HepG2 (cell line): ENCODE measurements around the gene PRSS8. TPM values are rescaled to one million over a fixed set of nuclear protein-coding genes. Genes with fewer than 3 reads are reported as not detected.
A peak's percentile ranks its signal among the peaks of the same experiment; 100 is the strongest.

Experiments
- ADNP ChIP-seq: sonication (generic); formaldehyde crosslinking; IDR thresholded peaks from 2 replicates; pipeline ENCODE4 v1.4.0; 2020; ENCODE audit warnings: missing genetic modification reagents
- EP300 ChIP-seq, 3 experiments: sonication (generic) in 1 of 3; formaldehyde crosslinking in 1 of 3; IDR thresholded peaks; 2 replicates each; pipeline versions ENCODE4 v1.5.1 to v1.6.1; 2011 to 2020; ENCODE audit warnings: low read depth in 2 of 3, low read length in 2 of 3, borderline replicate concordance in 1 of 3, improper control_type of control experiment in 1 of 3, mild to moderate bottlenecking in 1 of 3, missing genetic modification reagents in 1 of 3, moderate library complexity in 1 of 3
- FOXP1 ChIP-seq, 2 experiments: fragments of 450-650 bp in 1 of 2; IDR thresholded peaks; 2 replicates each; pipeline ENCODE4 v1.6.1; 2017 to 2018; ENCODE audit warnings: antibody characterized with exemption in 1 of 2
- PRMT3 ChIP-seq: sonication (generic); formaldehyde crosslinking; IDR thresholded peaks from 2 replicates; pipeline ENCODE4 v1.8.1; 2022; ENCODE audit warnings: low read depth, mild to moderate bottlenecking, moderate library complexity, missing genetic modification reagents, borderline replicate concordance
- SAP130 ChIP-seq: IDR thresholded peaks from 2 replicates; pipeline ENCODE4 v1.6.1; 2016; ENCODE audit warnings: low read depth
- SRSF1 ChIP-seq: fragments of 200-400 bp; formaldehyde crosslinking; optimal IDR thresholded peaks from 2 replicates; pipeline ENCODE3; 2017; ENCODE audit warnings: mild to moderate bottlenecking, low read depth, low read length, moderate library complexity
- TAF1 ChIP-seq: sonication (generic); formaldehyde crosslinking; IDR thresholded peaks from 2 replicates; pipeline ENCODE4 v1.4.0; 2020; ENCODE audit warnings: missing genetic modification reagents
- ZFP62 ChIP-seq: sonication (generic); formaldehyde crosslinking; IDR thresholded peaks from 2 replicates; pipeline ENCODE4 v1.4.0; 2020; ENCODE audit warnings: missing genetic modification reagents
- ZNF451 ChIP-seq: sonication (generic); formaldehyde crosslinking; IDR thresholded peaks from 2 replicates; pipeline ENCODE4 v1.5.0; 2020; ENCODE audit warnings: mild to moderate bottlenecking, missing genetic modification reagents
- ZNF496 ChIP-seq: sonication (generic); formaldehyde crosslinking; IDR thresholded peaks from 2 replicates; pipeline ENCODE4 v1.8.1; 2023; ENCODE audit warnings: mild to moderate bottlenecking, moderate library complexity, missing genetic modification reagents; ENCODE audit not compliant: insufficient replicate concordance
- ZNF543 ChIP-seq: sonication (generic); formaldehyde crosslinking; IDR thresholded peaks from 2 replicates; pipeline ENCODE4 v1.4.0; 2020; ENCODE audit warnings: mild to moderate bottlenecking, missing genetic modification reagents
- ZNF724P ChIP-seq: sonication (generic); formaldehyde crosslinking; IDR thresholded peaks from 2 replicates; pipeline ENCODE4 v1.8.0; 2022; ENCODE audit warnings: missing genetic modification reagents, borderline replicate concordance
- ZNF768 ChIP-seq: sonication (generic); formaldehyde crosslinking; IDR thresholded peaks from 2 replicates; pipeline ENCODE4 v1.4.0; 2020; ENCODE audit warnings: missing genetic modification reagents
- polyA plus RNA-seq, 8 experiments: library from polyadenylated mRNA; depleted of rRNA in 3 of 8; stranded (reverse) in 7 of 8; unstranded in 1 of 8; fragments of >200 nt; fragmentation: Illumina TruSeq in 4 of 8; extraction: Trizol in 4 of 8; gene quantifications; 2 replicates each; pipeline versions ENCODE4 v1.2.1 to v1.2.3, GENCODE V29; 2011 to 2016; ENCODE audit warnings: low read depth in 4 of 8, missing spikeins in 1 of 8, mixed read lengths in 1 of 8; ENCODE audit not compliant: insufficient read depth in 1 of 8
- total RNA-seq, 5 experiments: library from RNA; depleted of rRNA; stranded (reverse); fragments of >200 nt; fragmentation: Illumina TruSeq; extraction: Trizol; gene quantifications; 2 replicates each; pipeline ENCODE4 v1.2.3, GENCODE V29; 2016; ENCODE audit warnings: low read depth in 1 of 5
- TF ChIP-seq, protein P1 (sequence below): IDR thresholded peaks from 2 replicates; pipeline ENCODE4 v1.6.1; 2016; ENCODE audit warnings: missing compliant biosample characterization, missing genetic modification reagents, borderline replicate concordance
- TF ChIP-seq, protein P2 (sequence below): IDR thresholded peaks from 2 replicates; pipeline ENCODE4 v1.6.1; 2016; ENCODE audit warnings: mild to moderate bottlenecking, missing biosample characterization, missing genetic modification reagents
- TF ChIP-seq, protein P3 (sequence below): sonication (generic); formaldehyde crosslinking; IDR thresholded peaks from 2 replicates; pipeline ENCODE4 v1.8.0; 2022; ENCODE audit warnings: low read depth, missing genetic modification reagents
- TF ChIP-seq, protein P4 (sequence below): sonication (generic); formaldehyde crosslinking; IDR thresholded peaks from 2 replicates; pipeline ENCODE4 v1.5.0; 2020; ENCODE audit warnings: mild to moderate bottlenecking, missing genetic modification reagents
- TF ChIP-seq, protein P5 (sequence below): sonication (generic); formaldehyde crosslinking; IDR thresholded peaks from 2 replicates; pipeline ENCODE4 v1.5.0; 2020; ENCODE audit warnings: mild to moderate bottlenecking, missing genetic modification reagents

PRSS8 gene
- total and polyA plus RNA-seq, 2 of the 13 experiments (the other 11 are each of a cell fraction or from before 2014, with no cell fraction given): 2.6 to 7.2 TPM

DNA sequence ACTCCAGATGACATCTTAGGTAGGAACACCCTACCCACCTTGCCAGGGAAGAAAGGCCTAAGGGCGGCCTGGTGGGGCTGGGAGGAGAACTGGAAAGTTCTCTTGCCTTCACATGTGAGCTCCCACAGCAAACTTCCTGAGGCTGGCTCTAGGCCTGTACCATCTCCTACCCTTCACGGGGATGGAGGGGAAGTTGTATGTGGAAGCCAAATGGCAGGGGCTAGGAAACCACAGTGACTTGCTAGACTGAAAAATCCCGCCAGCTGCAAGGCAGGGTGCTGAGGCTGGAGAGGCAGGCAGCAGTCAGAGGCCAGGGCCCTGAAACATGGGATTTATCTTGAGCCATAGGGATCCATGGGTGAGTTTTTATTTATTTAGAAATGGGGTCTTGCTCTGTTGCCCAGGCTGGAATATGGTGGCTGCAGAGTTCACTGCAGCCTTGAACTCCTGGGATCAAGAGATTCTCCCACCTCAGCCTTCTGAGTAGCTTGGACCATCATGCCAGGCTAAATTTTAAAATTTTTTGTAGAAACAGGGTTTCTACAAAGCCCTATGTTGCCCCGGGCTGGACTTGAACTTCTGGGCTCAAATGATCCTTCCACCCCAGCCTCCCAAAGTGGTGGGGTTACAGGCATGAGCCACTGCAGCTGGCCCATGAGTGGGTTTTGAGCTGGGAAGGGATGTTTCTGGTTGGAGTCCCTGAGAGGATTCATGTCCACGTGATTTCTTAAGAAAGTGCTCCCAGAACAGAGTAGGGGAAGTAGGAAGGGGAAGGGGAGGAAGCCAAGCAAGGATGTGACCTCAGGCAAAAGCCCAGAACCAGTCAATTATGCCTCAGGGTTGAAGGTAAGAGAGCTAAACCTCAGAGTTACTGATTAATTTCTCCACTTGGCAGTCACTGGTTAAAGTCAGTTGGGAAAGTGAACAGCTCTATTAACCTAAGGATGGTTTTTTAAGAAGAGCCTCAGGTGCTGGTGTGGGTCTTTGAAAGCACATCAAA is 22.1 kb downstream of the PRSS8 start (continued):
- TF ChIP-seq, protein P1, sequence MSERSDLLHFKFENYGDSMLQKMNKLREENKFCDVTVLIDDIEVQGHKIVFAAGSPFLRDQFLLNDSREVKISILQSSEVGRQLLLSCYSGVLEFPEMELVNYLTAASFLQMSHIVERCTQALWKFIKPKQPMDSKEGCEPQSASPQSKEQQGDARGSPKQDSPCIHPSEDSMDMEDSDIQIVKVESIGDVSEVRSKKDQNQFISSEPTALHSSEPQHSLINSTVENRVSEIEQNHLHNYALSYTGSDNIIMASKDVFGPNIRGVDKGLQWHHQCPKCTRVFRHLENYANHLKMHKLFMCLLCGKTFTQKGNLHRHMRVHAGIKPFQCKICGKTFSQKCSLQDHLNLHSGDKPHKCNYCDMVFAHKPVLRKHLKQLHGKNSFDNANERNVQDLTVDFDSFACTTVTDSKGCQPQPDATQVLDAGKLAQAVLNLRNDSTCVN (CRISPR knock-in tag): no peak
- TF ChIP-seq TAF1 (CRISPR knock-in tag) (0 out of 2 replicates have a peak, but pooled peaks have one; percentile 11), ZNF451 (no peak), FOXP1 (IDR thresholded peaks at IDR 0.05) (no peak), FOXP1 (CRISPR knock-in tag; IDR thresholded peaks at IDR 0.05) (no peak), ZNF768 (CRISPR knock-in tag) (no peak), ZNF543 (CRISPR knock-in tag) (no peak), PRMT3 (CRISPR knock-in tag) (0 out of 2 replicates have a peak, but pooled peaks have one; percentile 42), ZFP62 (CRISPR knock-in tag) (no peak), ZNF724P (CRISPR knock-in tag) (0 out of 2 replicates have a peak, but pooled peaks have one; percentile 21), ZNF496 (no peak), ADNP (no peak), SAP130 (CRISPR knock-in tag) (0 out of 2 replicates have a peak, but pooled peaks have one; percentile 49), SRSF1 (no peak), EP300 (IDR thresholded peaks at IDR 0.05; ENCODE audit: low read depth in 2 of 2, low read length in 2 of 2) (no peak), EP300 (CRISPR knock-in tag; IDR thresholded peaks at IDR 0.05; ENCODE audit: borderline replicate concordance) (no peak)
- TF ChIP-seq, protein P2, sequence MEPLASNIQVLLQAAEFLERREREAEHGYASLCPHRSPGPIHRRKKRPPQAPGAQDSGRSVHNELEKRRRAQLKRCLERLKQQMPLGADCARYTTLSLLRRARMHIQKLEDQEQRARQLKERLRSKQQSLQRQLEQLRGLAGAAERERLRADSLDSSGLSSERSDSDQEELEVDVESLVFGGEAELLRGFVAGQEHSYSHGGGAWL (CRISPR knock-in tag): no peak
- TF ChIP-seq, protein P3, sequence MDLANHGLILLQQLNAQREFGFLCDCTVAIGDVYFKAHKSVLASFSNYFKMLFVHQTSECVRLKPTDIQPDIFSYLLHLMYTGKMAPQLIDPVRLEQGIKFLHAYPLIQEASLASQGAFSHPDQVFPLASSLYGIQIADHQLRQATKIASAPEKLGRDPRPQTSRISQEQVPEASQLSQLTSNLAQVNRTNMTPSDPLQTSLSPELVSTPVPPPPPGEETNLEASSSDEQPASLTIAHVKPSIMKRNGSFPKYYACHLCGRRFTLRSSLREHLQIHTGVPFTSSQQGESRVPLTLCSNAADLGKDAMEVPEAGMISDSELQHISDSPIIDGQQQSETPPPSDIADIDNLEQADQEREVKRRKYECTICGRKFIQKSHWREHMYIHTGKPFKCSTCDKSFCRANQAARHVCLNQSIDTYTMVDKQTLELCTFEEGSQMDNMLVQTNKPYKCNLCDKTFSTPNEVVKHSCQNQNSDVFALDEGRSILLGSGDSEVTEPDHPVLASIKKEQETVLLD (CRISPR knock-in tag): no peak
- TF ChIP-seq, protein P4, sequence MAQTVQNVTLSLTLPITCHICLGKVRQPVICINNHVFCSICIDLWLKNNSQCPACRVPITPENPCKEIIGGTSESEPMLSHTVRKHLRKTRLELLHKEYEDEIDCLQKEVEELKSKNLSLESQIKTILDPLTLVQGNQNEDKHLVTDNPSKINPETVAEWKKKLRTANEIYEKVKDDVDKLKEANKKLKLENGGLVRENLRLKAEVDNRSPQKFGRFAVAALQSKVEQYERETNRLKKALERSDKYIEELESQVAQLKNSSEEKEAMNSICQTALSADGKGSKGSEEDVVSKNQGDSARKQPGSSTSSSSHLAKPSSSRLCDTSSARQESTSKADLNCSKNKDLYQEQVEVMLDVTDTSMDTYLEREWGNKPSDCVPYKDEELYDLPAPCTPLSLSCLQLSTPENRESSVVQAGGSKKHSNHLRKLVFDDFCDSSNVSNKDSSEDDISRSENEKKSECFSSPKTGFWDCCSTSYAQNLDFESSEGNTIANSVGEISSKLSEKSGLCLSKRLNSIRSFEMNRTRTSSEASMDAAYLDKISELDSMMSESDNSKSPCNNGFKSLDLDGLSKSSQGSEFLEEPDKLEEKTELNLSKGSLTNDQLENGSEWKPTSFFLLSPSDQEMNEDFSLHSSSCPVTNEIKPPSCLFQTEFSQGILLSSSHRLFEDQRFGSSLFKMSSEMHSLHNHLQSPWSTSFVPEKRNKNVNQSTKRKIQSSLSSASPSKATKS: no peak
- TF ChIP-seq, protein P5, sequence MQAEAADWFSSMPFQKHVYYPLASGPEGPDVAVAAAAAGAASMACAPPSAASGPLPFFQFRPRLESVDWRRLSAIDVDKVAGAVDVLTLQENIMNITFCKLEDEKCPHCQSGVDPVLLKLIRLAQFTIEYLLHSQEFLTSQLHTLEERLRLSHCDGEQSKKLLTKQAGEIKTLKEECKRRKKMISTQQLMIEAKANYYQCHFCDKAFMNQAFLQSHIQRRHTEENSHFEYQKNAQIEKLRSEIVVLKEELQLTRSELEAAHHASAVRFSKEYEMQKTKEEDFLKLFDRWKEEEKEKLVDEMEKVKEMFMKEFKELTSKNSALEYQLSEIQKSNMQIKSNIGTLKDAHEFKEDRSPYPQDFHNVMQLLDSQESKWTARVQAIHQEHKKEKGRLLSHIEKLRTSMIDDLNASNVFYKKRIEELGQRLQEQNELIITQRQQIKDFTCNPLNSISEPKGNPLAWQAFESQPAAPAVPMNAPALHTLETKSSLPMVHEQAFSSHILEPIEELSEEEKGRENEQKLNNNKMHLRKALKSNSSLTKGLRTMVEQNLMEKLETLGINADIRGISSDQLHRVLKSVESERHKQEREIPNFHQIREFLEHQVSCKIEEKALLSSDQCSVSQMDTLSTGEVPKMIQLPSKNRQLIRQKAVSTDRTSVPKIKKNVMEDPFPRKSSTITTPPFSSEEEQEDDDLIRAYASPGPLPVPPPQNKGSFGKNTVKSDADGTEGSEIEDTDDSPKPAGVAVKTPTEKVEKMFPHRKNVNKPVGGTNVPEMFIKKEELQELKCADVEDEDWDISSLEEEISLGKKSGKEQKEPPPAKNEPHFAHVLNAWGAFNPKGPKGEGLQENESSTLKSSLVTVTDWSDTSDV: no peak
